Skeletal muscle satellite cell (primary cell): ENCODE results near the gene SPATA20.
A peak's percentile ranks its signal among the peaks of the same experiment; 100 is the strongest.

Experiments
- H3K27me3 ChIP-seq: 2 replicates; pipeline ENCODE4 v1.7.0; 2013; ENCODE audit warnings: low read length; ENCODE audit not compliant: control insufficient read depth, insufficient read depth
- H3K36me3 ChIP-seq: 2 replicates; pipeline ENCODE4 v1.7.0; 2013; ENCODE audit warnings: mild to moderate bottlenecking, control low read depth, low read length; ENCODE audit not compliant: insufficient read depth
- H3K4me1 ChIP-seq: 2 replicates; pipeline ENCODE4 v1.7.0; 2013; ENCODE audit warnings: low read length; ENCODE audit not compliant: control insufficient read depth, insufficient read depth
- H3K4me2 ChIP-seq: 2 replicates; pipeline ENCODE4 v1.7.0; 2013; ENCODE audit warnings: mild to moderate bottlenecking, low read length
- H3K4me3 ChIP-seq: 2 replicates; pipeline ENCODE4 v1.7.0; 2013; ENCODE audit warnings: low read length
- H3K9ac ChIP-seq: 2 replicates; pipeline ENCODE4 v1.7.0; 2013; ENCODE audit warnings: mild to moderate bottlenecking, low read depth, low read length, moderate library complexity
- H3K9me3 ChIP-seq: replicated peaks from 2 replicates; pipeline ENCODE4 v1.7.0; 2013; ENCODE audit warnings: mild to moderate bottlenecking, control low read depth, low read length

Gene SPATA20

GRCh38 chr17:50523208-50523607 lies 23.8 kb upstream of the SPATA20 start:
- Histone ChIP-seq H3K4me2 (no peak overlapping the region), H3K4me1 (no peaks in the 10 kb centered on the region), H3K4me3 (no peak overlapping the region), H3K9me3 (no peaks in the 10 kb centered on the region), H3K9ac (no peak overlapping the region), H3K36me3 (no peaks in the 10 kb centered on the region), H3K27me3 (peaks cover 11% of the 10 kb centered on the region)

GRCh38 chr17:50524838-50525237 lies 22.1 kb upstream of the SPATA20 start:
- no peaks in the 10 kb centered on the region for H3K9me3 ChIP-seq
- H3K9ac ChIP-seq, result no peak overlapping the region
- H3K4me1 ChIP-seq, result no peaks in the 10 kb centered on the region
- H3K4me3 ChIP-seq, result no peak overlapping the region
- H3K4me2 ChIP-seq, result no peak overlapping the region
- H3K27me3 ChIP-seq, result peaks cover 25% of the 10 kb centered on the region
- no peaks in the 10 kb centered on the region for H3K36me3 ChIP-seq

- H3K4me1 ChIP-seq, result no peaks in the 10 kb centered on the region
- H3K4me3 ChIP-seq, result no peak overlapping the region
- H3K36me3 ChIP-seq, result no peaks in the 10 kb centered on the region
- peaks cover 40% of the 10 kb centered on the region for H3K27me3 ChIP-seq
- no peak overlapping the region for H3K9ac ChIP-seq
- H3K9me3 ChIP-seq, result no peaks in the 10 kb centered on the region
- no peak overlapping the region for H3K4me2 ChIP-seq
Measured at GRCh38 chr17:50527155-50527762, 19.7 kb upstream of the SPATA20 start.

DNA sequence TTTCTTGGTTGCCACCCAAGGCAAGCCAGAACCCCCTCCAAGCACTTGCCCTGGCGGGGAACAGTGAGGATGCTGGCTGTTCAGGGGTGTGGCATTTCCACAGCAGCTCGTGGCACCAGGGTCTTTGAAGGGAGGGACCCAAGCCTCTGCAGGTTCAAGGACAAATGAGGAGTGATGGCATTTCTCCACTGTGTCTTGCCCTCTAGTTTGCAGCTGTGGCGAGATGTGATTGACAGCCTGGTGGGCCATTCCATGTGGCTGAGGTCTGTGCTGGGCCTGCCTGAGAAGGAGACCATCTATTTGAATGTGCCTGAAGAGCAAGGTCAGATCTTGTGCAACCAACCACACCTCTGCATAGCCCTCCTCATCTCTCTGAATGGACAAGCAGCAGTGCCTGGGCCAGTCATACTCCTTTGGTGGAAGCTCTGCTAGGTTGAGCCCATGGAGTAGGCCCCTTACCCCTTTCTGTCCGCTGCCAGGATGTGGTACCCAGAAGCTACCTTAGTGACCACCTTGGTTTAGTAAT lies 19.0 kb upstream of the SPATA20 start:
- Histone ChIP-seq H3K9me3 (no peaks in the 10 kb centered on the region), H3K4me2 (no peak overlapping the region), H3K9ac (no peak overlapping the region), H3K4me3 (no peak overlapping the region), H3K36me3 (no peaks in the 10 kb centered on the region), H3K27me3 (peaks cover 47% of the 10 kb centered on the region), H3K4me1 (no peaks in the 10 kb centered on the region)

DNA sequence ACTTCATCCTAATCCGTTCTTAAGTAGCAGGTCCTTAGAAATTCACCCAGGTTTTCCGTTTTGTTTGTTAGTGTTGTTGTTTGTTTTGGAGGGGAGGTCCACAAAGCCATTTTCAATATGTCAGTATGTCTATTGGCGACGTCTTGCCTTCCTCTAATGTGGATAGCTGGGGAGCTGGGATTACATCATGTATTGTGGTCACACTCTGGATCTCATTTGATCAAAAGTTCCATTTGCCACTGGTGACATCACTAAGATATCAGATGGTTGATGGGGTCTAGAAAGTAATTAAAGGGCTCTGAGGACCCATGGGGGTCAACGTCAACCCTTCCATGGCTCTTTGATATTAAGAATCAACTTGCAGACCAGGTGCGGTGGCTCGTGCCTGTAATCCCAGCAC lies 17.1 kb upstream of the SPATA20 start:
- H3K36me3 ChIP-seq, result no peaks in the 10 kb centered on the region
- no peak overlapping the region for H3K9ac ChIP-seq
- H3K27me3 ChIP-seq, result peaks cover 62% of the 10 kb centered on the region
- no peak overlapping the region for H3K4me3 ChIP-seq
- peaks cover 10% of the 10 kb centered on the region for H3K4me1 ChIP-seq
- no peak overlapping the region for H3K4me2 ChIP-seq
- no peaks in the 10 kb centered on the region for H3K9me3 ChIP-seq

DNA sequence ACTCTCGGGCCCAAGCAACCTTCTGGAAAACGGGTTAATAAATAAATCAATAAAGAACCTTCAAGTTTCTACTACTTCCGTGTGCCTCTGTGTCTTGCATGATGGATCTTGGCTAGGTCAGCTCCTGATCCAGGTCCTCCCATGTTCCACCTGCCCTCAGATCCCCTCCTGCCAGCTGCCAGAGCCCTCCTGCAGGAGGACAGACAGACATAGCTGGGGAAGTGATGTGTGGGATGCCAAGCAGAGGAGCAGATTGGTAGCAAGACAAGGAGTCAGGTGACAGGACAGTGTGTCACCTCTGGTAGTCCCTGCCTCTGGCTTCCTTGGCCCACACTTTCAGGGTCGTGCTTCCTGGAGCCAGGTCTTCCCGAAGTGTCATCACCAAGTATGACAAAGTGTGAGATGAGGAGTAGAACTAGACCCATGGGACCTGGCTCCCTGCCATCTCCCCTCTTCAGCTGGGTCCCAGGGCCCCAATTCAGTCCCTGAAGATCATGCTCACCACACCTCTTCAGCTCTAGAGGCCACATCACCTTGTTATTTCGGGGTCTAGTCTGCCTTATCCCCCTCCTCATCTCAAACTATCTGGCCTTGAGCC lies 15.4 kb upstream of the SPATA20 start:
- peaks cover 10% of the 10 kb centered on the region for H3K4me1 ChIP-seq
- no peak overlapping the region for H3K4me3 ChIP-seq
- H3K9me3 ChIP-seq, result no peaks in the 10 kb centered on the region
- H3K36me3 ChIP-seq, result no peaks in the 10 kb centered on the region
- no peak overlapping the region for H3K9ac ChIP-seq
- peaks cover 63% of the 10 kb centered on the region for H3K27me3 ChIP-seq
- H3K4me2 ChIP-seq, result no peak overlapping the region

- Histone ChIP-seq H3K4me1 (peaks cover 10% of the 10 kb centered on the region), H3K27me3 (peaks cover 63% of the 10 kb centered on the region), H3K9me3 (no peaks in the 10 kb centered on the region), H3K9ac (no peak within 1 kb of the TSS), H3K36me3 (no peaks in the 10 kb centered on the region), H3K4me2 (peak within 1 kb of the TSS; percentile 63), H3K4me3 (peak within 1 kb of the TSS; percentile 32)
Measured at GRCh38 chr17:50532452-50533024, 14.4 kb upstream of the SPATA20 start, which contains the start of gene EPN3. Gene EPN3, plus strand, starts transcription at chr17:50532735. Its CDS starts 3,822 bp downstream, at chr17:50536557.

GRCh38 chr17:50533185-50533584 lies 13.8 kb upstream of the SPATA20 start:
- H3K9me3 ChIP-seq, result no peaks in the 10 kb centered on the region
- peaks cover 59% of the 10 kb centered on the region for H3K27me3 ChIP-seq
- peaks cover 10% of the 10 kb centered on the region for H3K4me1 ChIP-seq
- no peak overlapping the region for H3K9ac ChIP-seq
- H3K4me3 ChIP-seq, result no peak overlapping the region
- no peak overlapping the region for H3K4me2 ChIP-seq
- H3K36me3 ChIP-seq, result no peaks in the 10 kb centered on the region

DNA sequence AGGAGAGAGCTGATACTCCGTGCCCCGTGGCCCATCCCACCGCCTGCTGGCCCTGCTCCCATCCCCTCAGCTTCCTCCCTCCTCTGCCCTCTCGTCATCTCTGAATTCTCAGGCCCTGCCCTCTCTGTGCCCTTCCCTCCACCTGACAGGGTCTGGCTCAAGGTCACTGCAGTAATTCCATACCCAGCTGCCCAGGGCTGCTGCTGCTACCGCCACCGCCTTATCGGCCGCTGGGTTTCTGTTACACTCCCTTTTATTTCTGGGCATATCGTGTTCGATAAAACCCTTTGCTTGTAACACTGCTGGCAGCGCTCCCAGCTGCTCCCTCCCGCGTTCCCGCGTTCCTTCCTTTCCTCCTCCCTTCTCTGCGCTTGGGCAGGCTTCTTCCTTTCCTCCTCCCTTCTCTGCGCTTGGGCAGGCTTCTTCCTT lies 13.2 kb upstream of the SPATA20 start:
- H3K4me2 ChIP-seq, result peak overlapping the region; percentile 63
- H3K9me3 ChIP-seq, result no peaks in the 10 kb centered on the region
- H3K9ac ChIP-seq, result no peak overlapping the region
- peak overlapping the region; percentile 32 for H3K4me3 ChIP-seq
- peaks cover 10% of the 10 kb centered on the region for H3K4me1 ChIP-seq
- peaks cover 54% of the 10 kb centered on the region for H3K27me3 ChIP-seq
- no peaks in the 10 kb centered on the region for H3K36me3 ChIP-seq

- Histone ChIP-seq H3K9me3 (no peaks in the 10 kb centered on the region), H3K27me3 (peaks cover 49% of the 10 kb centered on the region), H3K9ac (no peak overlapping the region), H3K4me1 (peaks cover 10% of the 10 kb centered on the region), H3K4me2 (peak overlapping the region; percentile 63), H3K36me3 (no peaks in the 10 kb centered on the region), H3K4me3 (no peak overlapping the region)
Measured at GRCh38 chr17:50534222-50534978, 12.6 kb upstream of the SPATA20 start.

- no peak overlapping the region for H3K4me2 ChIP-seq
- peaks cover 44% of the 10 kb centered on the region for H3K27me3 ChIP-seq
- H3K36me3 ChIP-seq, result no peaks in the 10 kb centered on the region
- H3K9ac ChIP-seq, result no peak overlapping the region
- H3K9me3 ChIP-seq, result no peaks in the 10 kb centered on the region
- H3K4me3 ChIP-seq, result no peak overlapping the region
- H3K4me1 ChIP-seq, result peaks cover 10% of the 10 kb centered on the region
Measured at GRCh38 chr17:50534979-50535326, 12.0 kb upstream of the SPATA20 start.
